Measurements from ENCODE around the gene ATXN1. TPM values are rescaled to one million over a fixed set of nuclear protein-coding genes. Genes with fewer than 3 reads are reported as not detected.

ATXN1 gene
- total RNA-seq, 1 experiment from 2014 or later = 19.7 TPM

DNA sequence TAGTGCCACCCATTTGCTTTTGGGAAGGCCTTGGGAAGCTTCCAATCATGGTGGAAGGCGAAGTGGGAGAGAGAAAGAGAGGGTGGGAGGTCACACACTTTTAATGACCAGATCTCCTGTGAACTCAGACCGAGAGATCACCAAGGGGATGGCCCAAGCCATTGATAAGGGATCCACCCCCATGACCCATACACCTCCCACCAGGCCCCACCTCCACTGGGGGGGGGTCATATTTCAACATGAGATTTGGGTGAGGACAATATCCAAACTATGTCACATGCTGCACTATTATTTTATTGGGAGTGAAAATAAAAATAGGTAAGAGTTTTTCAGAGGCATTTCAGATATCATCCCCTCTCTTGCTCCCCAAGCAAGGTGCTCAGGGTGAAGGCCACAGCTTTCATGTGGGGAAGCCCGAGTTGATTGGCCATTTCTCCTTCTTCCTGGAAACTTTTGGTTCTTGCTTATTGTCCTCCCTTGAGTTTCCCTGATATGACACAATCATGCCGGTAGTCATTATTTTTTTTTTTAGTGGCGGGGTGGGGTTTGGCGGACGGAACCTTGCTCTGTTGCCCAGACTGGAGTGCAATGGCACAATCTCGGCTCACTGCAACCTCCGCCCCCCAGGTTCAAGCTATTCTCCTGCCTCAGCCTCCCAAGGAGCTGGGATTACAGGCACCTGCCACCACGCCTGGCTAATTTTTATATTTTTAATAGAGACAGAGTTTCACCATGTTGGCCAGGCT lies 507.7 kb downstream of the ATXN1 start:
- Mint-ChIP-seq H3K27me3 (ENCODE audit: unreplicated experiment) (no peaks in the 10 kb centered on the region), H3K4me1 (ENCODE audit: low read depth, unreplicated experiment) (no peaks in the 10 kb centered on the region), H3K4me3 (ENCODE audit: low read depth, unreplicated experiment) (no peak overlapping the region), H3K27ac (ENCODE audit: unreplicated experiment) (no peak overlapping the region), H3K9me3 (ENCODE audit: low read depth, unreplicated experiment) (no peaks in the 10 kb centered on the region), H3K36me3 (ENCODE audit: insufficient read depth, unreplicated experiment) (no peaks in the 10 kb centered on the region)
- CTCF ChIA-PET = no interaction called here
- no peak for DNase-seq
- TF ChIP-seq, protein P1, sequence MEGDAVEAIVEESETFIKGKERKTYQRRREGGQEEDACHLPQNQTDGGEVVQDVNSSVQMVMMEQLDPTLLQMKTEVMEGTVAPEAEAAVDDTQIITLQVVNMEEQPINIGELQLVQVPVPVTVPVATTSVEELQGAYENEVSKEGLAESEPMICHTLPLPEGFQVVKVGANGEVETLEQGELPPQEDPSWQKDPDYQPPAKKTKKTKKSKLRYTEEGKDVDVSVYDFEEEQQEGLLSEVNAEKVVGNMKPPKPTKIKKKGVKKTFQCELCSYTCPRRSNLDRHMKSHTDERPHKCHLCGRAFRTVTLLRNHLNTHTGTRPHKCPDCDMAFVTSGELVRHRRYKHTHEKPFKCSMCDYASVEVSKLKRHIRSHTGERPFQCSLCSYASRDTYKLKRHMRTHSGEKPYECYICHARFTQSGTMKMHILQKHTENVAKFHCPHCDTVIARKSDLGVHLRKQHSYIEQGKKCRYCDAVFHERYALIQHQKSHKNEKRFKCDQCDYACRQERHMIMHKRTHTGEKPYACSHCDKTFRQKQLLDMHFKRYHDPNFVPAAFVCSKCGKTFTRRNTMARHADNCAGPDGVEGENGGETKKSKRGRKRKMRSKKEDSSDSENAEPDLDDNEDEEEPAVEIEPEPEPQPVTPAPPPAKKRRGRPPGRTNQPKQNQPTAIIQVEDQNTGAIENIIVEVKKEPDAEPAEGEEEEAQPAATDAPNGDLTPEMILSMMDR (IDR thresholded peaks at IDR 0.05; ENCODE audit: unreplicated experiment) = no peak
- no TSS peak for BruUV-seq (replicated peaks)
- intact Hi-C loops (cut with micrococcal nuclease; ENCODE audit: unreplicated experiment) = no loop called here

DNA sequence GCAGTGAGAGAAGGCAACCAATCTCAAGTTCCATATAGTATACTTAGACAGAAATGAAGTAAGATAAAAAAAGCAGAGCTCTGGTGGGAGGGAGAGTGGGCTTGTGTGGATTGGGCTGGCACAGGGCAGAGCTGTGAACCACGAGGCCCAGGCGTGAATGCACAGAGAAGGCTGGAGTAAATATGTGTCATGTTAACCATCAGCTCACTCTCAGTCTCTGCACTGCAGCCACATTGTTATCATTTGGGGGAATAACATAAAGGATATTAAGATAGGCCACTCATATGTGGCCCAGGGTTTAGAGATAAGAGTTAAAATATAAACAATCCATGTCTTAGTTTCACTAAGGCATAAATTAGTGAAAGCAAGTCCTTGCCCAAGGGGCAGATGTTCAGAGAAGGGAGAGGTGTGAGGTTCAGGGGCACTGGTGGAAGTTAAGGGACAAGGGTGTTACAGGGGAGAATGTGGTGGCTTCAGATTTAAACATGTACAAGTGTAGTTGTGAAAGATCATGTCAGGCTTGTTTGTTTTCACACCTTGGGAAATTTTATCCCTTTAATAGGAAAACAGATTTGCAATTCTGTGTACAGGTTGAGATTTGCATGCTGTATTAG lies 508.5 kb downstream of the ATXN1 start:
- Mint-ChIP-seq H3K36me3 (ENCODE audit: insufficient read depth, unreplicated experiment) (no peaks in the 10 kb centered on the region), H3K4me3 (ENCODE audit: low read depth, unreplicated experiment) (no peak overlapping the region), H3K27ac (ENCODE audit: unreplicated experiment) (no peak overlapping the region), H3K9me3 (ENCODE audit: low read depth, unreplicated experiment) (no peaks in the 10 kb centered on the region), H3K27me3 (ENCODE audit: unreplicated experiment) (no peaks in the 10 kb centered on the region), H3K4me1 (ENCODE audit: low read depth, unreplicated experiment) (no peaks in the 10 kb centered on the region)
- intact Hi-C loops (cut with micrococcal nuclease; ENCODE audit: unreplicated experiment) = no loop called here
- no TSS peak for BruUV-seq (replicated peaks)
- DNase-seq = no peak
- CTCF ChIA-PET = interaction anchor here (0.6 kb wide), 1 partner anchor 10 kb away, joined by 5 read pairs; no protein-coding TSS in a partner anchor
- TF ChIP-seq, protein P1 (IDR thresholded peaks at IDR 0.05; ENCODE audit: unreplicated experiment) = no peak

DNA sequence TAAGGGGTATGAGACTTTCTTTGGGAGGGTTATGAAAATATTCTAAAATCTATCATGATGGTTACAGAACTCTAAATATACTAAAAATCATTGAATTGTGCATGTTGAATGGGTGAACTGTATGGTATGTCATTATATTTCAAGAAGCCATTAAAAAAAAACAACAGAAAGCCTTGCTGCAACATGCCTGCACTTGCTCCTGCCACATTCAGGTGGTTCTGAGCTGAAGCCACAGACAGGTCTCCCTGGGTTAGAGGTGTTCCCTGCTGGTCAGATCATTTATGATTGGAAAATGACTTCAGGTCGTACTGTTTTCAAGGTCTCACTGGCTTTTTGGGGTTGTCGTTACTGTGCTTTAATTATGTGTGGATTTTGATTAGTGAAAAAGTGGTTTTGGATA lies 509.6 kb downstream of the ATXN1 start:
- no peak overlapping the region for H3K4me3 Mint-ChIP-seq (ENCODE audit: low read depth, unreplicated experiment)
- intact Hi-C loops (cut with micrococcal nuclease; ENCODE audit: unreplicated experiment) = no loop called here
- no peaks in the 10 kb centered on the region for H3K4me1 Mint-ChIP-seq (ENCODE audit: low read depth, unreplicated experiment)
- no TSS peak for BruUV-seq (replicated peaks)
- H3K27ac Mint-ChIP-seq (ENCODE audit: unreplicated experiment) = no peak overlapping the region
- DNase-seq = no peak
- H3K36me3 Mint-ChIP-seq (ENCODE audit: insufficient read depth, unreplicated experiment) = no peaks in the 10 kb centered on the region
- peaks cover 2% of the 10 kb centered on the region for H3K27me3 Mint-ChIP-seq (ENCODE audit: unreplicated experiment)
- no peaks in the 10 kb centered on the region for H3K9me3 Mint-ChIP-seq (ENCODE audit: low read depth, unreplicated experiment)
- CTCF ChIA-PET = no interaction called here
- TF ChIP-seq, protein P1 (IDR thresholded peaks at IDR 0.05; ENCODE audit: unreplicated experiment) = no peak

DNA sequence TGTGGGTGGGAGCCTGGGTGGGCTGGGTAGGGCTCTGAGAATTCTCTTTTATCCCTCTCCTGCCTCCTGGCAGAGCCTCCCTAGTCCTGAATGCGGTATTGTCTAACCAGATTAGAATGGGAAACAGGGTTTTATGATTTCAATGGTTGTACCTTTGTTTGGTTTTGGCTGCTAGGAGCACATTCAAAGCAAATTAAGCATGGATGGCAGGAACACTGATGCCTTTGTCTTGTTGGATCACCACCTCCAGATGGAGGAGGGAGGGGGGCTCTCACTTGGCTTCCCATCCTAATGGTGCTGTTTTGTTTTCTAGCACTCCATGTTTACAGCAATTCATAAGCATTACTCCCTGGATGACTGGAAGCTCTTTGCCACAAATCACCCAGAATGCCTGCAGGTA lies 511.3 kb downstream of the ATXN1 start:
- Mint-ChIP-seq H3K27me3 (ENCODE audit: unreplicated experiment) (peaks cover 15% of the 10 kb centered on the region), H3K27ac (ENCODE audit: unreplicated experiment) (no peak overlapping the region), H3K9me3 (ENCODE audit: low read depth, unreplicated experiment) (no peaks in the 10 kb centered on the region), H3K36me3 (ENCODE audit: insufficient read depth, unreplicated experiment) (no peaks in the 10 kb centered on the region), H3K4me1 (ENCODE audit: low read depth, unreplicated experiment) (no peaks in the 10 kb centered on the region), H3K4me3 (ENCODE audit: low read depth, unreplicated experiment) (no peak overlapping the region)
- intact Hi-C loops (cut with micrococcal nuclease; ENCODE audit: unreplicated experiment) = no loop called here
- TF ChIP-seq, protein P1 (IDR thresholded peaks at IDR 0.05; ENCODE audit: unreplicated experiment) = no peak
- no peak for DNase-seq
- CTCF ChIA-PET = no interaction called here
- no TSS peak for BruUV-seq (replicated peaks)

Data from Calu3 (cell line).